NCI-H748 (cell line): ENCODE data around the gene ACAT2.
"Not testable (repeated sequence)": the region's sequence is repeated elsewhere in the genome, so short reads cannot be mapped to it uniquely, and the experiment has no call there.

Experiments
- DNase-seq: peaks from one replicate; lab custom pipeline; 2025; ENCODE audit not compliant: unreplicated experiment; lab: John Stamatoyannopoulos, UW

Gene ACAT2

DNA sequence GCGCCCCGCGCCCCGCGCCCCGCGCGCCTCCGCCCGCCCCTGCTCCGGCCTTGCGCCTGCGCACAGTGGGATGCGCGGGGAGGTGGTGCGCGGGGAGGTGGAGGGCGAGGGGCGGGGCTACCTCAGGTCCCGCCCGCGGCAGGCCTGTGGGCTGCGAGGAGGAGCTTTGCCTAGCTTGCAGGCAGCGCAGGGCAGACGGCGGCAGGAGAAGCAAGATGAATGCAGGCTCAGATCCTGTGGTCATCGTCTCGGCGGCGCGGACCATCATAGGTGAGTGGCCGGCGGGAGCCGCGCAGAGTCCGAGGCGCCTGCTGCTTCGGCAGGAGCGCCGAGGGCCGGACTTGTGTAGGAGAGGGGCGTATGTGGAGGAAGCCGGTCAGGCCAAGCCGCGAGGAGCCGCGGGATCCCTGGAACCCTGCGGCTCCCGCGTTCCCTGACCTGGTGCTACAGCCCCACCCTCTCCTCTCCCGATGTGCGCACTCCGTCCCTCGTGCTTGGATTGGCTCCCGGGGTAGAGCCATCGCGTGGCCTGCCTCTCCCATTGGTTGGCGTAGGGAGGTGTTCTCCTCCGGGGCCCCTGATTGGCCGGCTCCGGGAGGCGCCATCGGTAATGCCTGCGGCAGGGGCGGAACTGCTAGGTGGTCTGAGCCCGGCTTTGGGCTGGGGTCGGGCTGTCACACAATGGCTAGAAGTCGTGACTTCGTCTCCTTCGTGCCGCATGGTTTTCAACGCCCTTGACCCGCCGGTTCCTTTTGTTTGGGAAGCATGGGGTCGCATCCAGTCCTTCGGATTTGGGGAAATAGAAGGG lies at the start of gene ACAT2:
ACAT2 (plus strand) TSS at position 173 of the 808 bp plus-strand sequence; CDS start at position 216, 43 bp downstream.
- peak; percentile 98 for DNase-seq

DNA sequence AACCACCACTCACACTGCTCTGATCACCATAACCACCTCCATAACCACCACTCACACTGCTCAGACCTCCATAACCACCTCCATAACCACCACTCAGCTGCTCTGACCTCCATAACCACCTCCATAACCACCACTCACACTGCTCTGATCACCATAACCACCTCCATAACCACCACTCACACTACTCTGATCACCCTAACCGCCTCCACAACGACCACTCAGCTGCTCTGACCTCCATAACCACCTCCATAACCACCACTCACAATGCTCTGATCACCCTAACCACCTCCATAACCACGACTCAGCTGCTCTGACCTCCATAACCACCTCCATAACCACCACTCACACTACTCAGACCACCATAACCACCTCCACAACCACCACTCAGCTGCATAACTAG lies 49.5 kb upstream of the ACAT2 start:
- not testable (repeated sequence) for DNase-seq

DNA sequence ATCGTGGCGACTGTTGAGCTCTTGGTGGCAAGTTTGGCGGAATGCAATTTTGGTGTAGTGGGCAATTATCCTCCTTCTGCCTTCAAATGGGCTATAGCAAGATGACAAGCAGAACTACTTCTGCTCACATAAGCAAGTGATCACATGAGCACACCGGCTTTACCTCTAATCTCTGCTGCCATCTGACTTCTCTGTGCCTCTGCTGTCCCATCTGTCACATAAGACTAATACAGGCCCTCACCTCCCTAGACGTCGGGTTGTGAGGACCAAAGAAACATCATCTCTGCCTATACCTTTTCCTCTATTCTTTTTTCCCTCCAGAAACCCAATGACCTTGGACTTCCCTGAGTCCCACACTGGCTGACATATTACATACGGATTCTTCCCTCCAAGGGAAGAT lies 47.9 kb upstream of the ACAT2 start:
- no peak for DNase-seq

DNA sequence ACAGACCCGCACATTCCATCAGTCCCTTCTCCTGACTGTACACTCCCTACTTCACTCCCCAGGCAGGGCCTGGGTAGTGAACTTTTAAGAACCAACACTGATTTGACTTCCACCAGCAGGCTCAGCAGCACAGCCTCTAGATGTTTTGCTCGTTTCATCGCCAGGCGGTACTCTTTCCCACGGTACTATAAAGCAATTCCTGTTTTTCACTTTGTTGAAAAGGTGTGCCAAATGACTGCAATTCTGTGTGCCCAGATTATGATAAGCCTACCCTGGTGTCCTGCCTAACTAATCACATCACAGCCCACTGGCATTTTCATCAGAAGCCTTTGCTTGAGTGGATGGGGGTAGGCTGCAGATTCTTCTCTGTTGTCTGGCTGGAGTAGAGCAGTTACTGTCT lies 47.4 kb upstream of the ACAT2 start:
- DNase-seq, result no peak

- DNase-seq, result no peak
These were observed 46.7 kb upstream of the ACAT2 start for GRCh38 chr6:159715166-159715565.

- DNase-seq, result no peak
These were observed 46.2 kb upstream of the ACAT2 start for GRCh38 chr6:159715605-159716004.

- DNase-seq, result no peak
These were observed 45.4 kb upstream of the ACAT2 start for GRCh38 chr6:159716247-159717096.

DNA sequence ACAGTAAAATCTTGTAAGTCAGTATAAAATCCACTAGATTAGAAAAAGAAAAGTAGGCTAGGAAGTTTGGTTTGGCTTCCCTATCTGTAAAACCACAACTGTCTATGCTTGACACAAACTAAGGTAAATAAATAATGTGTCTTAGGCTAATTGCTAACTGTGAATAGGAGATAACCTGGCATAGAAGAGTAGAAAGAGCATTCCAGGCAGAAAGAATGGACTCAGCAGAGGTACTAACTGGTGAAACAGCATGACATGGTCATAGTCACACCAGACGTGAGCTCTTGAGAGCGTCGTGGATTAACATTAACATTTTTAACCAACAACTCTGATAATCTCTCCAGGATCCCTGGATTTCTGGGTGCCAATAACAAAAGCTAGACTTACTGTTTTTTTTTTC lies 43.2 kb upstream of the ACAT2 start:
- no peak for DNase-seq

- DNase-seq, result no peak
These were observed 42.6 kb upstream of the ACAT2 start for GRCh38 chr6:159719287-159719686.

- peak; percentile 64 for DNase-seq
These were observed 41.1 kb upstream of the ACAT2 start for GRCh38 chr6:159720708-159721107.

DNA sequence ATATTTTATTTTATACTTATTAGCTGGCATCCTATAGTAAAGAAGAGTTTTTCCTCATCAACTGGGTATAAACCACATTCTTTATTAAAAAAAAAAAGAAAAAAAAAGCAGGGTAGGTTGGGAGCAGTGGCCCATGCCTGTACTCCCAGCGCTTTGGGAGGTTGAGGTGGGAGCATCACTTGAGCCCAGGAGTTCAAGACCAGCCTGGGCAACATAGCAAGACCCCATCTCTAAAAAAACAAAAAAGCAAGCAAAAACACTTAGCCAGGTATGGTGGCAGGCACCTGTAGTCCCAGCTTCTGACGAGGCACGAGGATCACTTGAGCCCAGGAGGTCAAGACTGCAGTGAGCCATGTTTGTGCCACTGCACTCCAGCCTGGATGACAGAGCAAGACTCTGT lies 39.9 kb upstream of the ACAT2 start:
- DNase-seq, result not testable (repeated sequence)

GRCh38 chr6:159722655-159723054 lies 39.2 kb upstream of the ACAT2 start:
- no peak for DNase-seq

GRCh38 chr6:159723259-159723658 lies 38.6 kb upstream of the ACAT2 start:
- DNase-seq, result no peak

DNA sequence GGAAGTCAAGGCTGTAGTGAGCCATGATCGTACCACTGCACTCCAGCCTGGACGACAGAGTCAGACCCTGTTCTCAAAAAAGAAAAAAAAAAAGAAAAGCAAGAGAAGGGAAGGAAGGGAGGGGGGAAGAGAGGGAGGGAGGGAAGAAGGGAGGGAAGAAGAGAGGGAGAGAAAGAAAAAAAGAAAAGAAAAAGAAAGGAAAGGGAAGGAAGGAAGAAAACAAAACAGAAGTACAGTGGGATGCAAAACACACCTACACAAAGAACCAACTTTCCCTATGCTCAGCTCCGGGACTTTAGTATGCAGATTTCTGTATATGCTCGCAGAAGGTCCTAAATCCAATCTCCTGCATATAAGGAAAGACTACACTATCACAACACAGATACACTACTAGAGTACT lies 37.1 kb upstream of the ACAT2 start:
- DNase-seq, result no peak

GRCh38 chr6:159725208-159725607 lies 36.6 kb upstream of the ACAT2 start:
- DNase-seq, result not testable (repeated sequence)

DNA sequence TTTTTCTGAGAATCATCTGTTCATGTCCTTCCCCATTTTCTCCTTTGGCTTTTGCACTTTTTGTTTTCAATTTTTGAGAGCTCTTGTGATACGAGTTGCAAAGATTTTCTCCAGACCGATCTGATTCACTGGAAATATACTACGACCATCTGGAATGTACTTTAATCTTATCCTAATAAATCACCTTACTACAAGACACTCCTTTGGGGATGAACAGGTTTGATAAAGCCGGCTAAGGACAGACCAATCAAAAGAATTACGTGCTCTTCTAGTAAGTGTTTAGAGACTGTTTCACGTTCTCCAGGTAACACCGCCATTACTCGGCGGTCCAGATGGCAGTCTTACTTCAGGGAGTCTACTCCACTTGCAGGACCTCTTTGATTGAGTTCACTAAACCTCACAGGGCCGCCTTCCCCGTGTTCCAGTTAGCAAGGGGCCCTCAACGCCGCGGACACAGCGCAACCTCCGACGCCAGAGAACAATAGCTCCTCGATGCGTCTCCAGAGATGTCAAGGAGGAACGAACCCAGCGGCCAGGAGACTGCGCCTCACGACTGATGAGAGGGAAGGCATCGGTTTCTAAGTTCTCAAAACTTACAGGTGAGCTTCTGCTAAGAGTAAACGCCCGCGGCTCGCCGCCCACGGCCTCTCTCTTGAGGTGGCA lies 35.5 kb upstream of the ACAT2 start:
- DNase-seq, result peak; percentile 94

GRCh38 chr6:159726918-159727716 lies 34.7 kb upstream of the ACAT2 start, which contains the start of gene WTAP:
WTAP (plus strand) TSS chr6:159727506; CDS start chr6:159736266, 8,760 bp downstream.
- peak; percentile 98 for DNase-seq

DNA sequence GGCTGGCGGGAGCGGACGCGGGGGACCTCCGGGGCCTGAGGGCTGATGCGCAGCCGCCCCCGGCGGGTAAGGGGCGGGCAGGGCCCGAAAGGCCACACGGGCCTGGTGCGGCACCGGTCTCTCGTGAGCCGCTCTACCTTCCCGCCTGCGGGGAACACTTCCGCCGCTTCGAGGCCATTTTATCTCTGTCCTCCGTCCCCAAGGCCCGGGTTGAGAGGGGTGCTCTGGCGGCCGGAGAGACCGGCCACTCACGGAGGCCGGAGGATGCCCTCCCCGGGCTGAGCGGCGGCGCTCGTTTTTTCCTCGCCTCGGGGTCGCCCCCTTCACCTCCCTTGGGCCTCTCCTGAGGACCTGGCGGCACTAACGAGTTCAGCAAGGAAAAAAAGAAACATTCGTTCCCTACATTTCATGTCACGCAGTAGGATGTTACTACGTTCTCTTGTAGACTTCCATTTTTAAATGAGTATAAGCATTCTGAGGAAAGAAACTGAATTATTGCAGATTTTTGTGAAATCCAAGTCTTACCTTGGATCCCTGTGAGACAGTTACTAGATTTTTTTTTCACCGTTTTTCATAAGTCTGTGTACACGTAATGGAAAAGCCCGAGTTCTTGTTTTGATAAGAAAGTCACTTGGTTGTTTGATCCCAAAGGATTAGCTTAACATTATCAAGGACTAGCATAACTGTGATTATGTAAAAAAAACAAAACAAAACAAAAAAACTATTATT lies 34.0 kb upstream of the ACAT2 start:
- DNase-seq, result peak; percentile 78

DNA sequence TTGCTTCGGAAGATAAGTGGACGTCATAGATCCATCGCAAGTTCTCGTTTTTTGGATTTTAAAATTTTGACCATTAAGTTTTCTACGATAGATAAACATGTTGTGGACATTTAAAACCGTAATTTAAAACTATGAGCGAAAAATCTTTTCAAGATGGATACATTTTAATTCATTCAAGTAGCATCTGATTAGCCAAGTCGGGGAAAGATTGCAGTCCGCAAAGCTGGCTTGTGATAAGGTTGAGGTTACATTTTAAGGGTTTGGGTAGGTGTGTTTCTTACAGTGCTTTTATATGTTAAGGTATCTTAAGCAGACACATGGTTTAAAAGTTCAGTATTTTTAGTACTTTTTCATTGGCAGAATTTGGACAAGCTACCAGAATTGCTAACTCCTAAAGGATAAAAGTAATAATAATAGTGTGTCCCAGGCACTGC lies 33.3 kb upstream of the ACAT2 start:
- DNase-seq, result no peak
